ENCODE results near the gene HOXA3. TPM values are rescaled to one million over a fixed set of nuclear protein-coding genes. Genes with fewer than 3 reads are reported as not detected.

The HOXA3 gene
- total RNA-seq, 1 experiment from 2014 or later, result 30.2 TPM

DNA sequence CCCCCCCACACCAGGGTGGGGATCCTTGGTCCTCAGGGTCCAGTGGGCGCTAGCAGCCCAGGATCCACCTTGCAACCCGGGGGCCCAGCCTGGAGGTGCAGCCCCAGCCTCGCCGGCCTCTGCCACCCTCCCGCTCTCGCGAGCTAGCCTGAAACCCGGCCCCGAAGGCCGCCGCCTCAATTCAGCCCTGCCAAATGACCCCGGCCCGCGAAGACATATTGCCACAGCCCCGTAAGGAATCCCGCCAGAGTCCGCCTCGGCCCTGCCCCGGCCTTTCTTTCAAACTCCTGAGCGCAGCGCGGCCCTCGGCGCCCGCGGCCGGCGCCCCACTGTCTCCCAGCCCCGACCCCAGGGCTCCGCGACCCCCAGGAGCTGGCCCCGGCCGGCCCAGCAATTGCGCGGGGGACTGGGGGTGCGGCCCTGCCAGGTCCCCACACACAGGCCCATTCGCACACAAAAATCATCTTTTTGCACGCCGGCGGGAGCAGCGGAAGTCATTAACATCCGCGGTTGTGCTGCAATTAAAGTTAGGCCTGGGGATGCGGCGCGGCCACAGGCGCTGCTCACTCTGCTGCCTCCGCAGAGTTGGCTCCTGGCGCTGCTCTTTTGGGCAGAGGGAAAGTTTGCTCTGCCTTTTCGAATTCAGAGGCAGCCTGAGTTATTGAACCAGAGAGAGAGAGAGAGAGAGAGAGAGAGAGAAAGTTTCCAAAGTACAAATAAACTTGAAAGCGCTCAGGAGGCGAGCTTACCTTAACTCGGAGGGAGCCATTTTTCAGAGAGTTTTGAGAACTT is 12.9 kb downstream of the HOXA3 start:
- POLR2A ChIA-PET, result interaction anchor here (0.6 kb wide), 1 partner anchor 284 kb away, joined by 5 read pairs; no protein-coding TSS in a partner anchor
- DNase-seq (ENCODE audit: low read depth, low spot score), result no peak

DNA sequence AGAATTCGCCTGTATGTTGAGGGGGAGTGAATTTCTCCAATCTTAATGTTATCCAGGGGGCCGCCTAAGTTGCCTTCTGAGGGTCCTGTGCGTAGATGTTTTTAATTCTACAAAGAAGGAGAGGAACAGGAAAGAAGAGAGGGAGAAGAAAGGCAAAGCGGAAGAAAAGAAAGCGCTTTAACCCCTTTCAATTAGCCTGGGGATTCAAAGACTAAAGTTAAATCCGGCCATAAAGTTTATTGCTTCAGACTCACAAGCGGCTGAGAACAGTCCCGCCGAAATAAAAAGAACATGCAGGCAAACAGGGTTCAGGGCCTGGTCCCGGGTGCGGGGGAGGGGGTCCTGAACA is 13.4 kb downstream of the HOXA3 start:
- H3K27ac ChIP-seq (ENCODE audit: low read length), result peak overlapping the region; percentile 5; the same call in 1 of the 2 replicates

More for the DNA sequence above, 12.9 kb downstream of the HOXA3 start:
- Histone ChIP-seq H3K4me3 (ENCODE audit: low read depth in 2 of 2, low read length in 2 of 2) (no peak overlapping the region), H3K9me3 (ENCODE audit: control insufficient read depth, insufficient read depth, low read depth, low read length) (no peaks in the 10 kb centered on the region), H3K27ac (ENCODE audit: low read length) (no peak overlapping the region), H3K27me3 (ENCODE audit: control insufficient read depth, insufficient read depth, low read length) (no peaks in the 10 kb centered on the region), H3K36me3 (ENCODE audit: control insufficient read depth, insufficient read depth, low read length) (no peaks in the 10 kb centered on the region), H3K4me1 (ENCODE audit: control insufficient read depth, insufficient read depth, low read length) (peaks cover 50% of the 10 kb centered on the region)
- TF ChIP-seq POLR2AphosphoS5 (IDR thresholded peaks at IDR 0.05; ENCODE audit: low read depth, low read length) (no peak), SIN3A (IDR thresholded peaks at IDR 0.05; ENCODE audit: borderline replicate concordance, insufficient read depth, low read depth, low read length) (no peak), TCF7L2 (IDR thresholded peaks at IDR 0.05; ENCODE audit: low read depth, low read length) (no peak)
- TF ChIP-seq, protein P1, sequence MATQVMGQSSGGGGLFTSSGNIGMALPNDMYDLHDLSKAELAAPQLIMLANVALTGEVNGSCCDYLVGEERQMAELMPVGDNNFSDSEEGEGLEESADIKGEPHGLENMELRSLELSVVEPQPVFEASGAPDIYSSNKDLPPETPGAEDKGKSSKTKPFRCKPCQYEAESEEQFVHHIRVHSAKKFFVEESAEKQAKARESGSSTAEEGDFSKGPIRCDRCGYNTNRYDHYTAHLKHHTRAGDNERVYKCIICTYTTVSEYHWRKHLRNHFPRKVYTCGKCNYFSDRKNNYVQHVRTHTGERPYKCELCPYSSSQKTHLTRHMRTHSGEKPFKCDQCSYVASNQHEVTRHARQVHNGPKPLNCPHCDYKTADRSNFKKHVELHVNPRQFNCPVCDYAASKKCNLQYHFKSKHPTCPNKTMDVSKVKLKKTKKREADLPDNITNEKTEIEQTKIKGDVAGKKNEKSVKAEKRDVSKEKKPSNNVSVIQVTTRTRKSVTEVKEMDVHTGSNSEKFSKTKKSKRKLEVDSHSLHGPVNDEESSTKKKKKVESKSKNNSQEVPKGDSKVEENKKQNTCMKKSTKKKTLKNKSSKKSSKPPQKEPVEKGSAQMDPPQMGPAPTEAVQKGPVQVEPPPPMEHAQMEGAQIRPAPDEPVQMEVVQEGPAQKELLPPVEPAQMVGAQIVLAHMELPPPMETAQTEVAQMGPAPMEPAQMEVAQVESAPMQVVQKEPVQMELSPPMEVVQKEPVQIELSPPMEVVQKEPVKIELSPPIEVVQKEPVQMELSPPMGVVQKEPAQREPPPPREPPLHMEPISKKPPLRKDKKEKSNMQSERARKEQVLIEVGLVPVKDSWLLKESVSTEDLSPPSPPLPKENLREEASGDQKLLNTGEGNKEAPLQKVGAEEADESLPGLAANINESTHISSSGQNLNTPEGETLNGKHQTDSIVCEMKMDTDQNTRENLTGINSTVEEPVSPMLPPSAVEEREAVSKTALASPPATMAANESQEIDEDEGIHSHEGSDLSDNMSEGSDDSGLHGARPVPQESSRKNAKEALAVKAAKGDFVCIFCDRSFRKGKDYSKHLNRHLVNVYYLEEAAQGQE (IDR thresholded peaks at IDR 0.05; ENCODE audit: insufficient read depth in 1 of 2, low read depth in 2 of 2, low read length in 1 of 2), result no peak
- TF ChIP-seq, protein P2, sequence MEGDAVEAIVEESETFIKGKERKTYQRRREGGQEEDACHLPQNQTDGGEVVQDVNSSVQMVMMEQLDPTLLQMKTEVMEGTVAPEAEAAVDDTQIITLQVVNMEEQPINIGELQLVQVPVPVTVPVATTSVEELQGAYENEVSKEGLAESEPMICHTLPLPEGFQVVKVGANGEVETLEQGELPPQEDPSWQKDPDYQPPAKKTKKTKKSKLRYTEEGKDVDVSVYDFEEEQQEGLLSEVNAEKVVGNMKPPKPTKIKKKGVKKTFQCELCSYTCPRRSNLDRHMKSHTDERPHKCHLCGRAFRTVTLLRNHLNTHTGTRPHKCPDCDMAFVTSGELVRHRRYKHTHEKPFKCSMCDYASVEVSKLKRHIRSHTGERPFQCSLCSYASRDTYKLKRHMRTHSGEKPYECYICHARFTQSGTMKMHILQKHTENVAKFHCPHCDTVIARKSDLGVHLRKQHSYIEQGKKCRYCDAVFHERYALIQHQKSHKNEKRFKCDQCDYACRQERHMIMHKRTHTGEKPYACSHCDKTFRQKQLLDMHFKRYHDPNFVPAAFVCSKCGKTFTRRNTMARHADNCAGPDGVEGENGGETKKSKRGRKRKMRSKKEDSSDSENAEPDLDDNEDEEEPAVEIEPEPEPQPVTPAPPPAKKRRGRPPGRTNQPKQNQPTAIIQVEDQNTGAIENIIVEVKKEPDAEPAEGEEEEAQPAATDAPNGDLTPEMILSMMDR (IDR thresholded peaks at IDR 0.05), result no peak
- BruUV-seq (replicated peaks), result no TSS peak
- no peak for ATAC-seq
- in situ Hi-C loops (cut with HindIII; ENCODE audit: low pct_unique_long_range_greater_than_20kb, low sequenced_read_pairs), result loop anchor here (5.0 kb wide), 1 partner anchor 282 kb away; no protein-coding TSS in a partner anchor
- CTCF ChIA-PET, result interaction anchor here (0.7 kb wide), 1 partner anchor 53 kb away, joined by 3 read pairs; no protein-coding TSS in a partner anchor
- intact Hi-C loops (cut with micrococcal nuclease; ENCODE audit: unreplicated experiment), result no loop called here

More for the DNA sequence above, 13.4 kb downstream of the HOXA3 start:
- in situ Hi-C loops (cut with HindIII; ENCODE audit: low pct_unique_long_range_greater_than_20kb, low sequenced_read_pairs) (no loop called here), intact Hi-C loops (cut with micrococcal nuclease; ENCODE audit: unreplicated experiment) (no loop called here)
- no peaks in the 10 kb centered on the region for H3K27me3 ChIP-seq (ENCODE audit: control insufficient read depth, insufficient read depth, low read length)
- H3K4me1 ChIP-seq (ENCODE audit: control insufficient read depth, insufficient read depth, low read length), result peaks cover 52% of the 10 kb centered on the region
- CTCF ChIA-PET, result no interaction called here
- H3K36me3 ChIP-seq (ENCODE audit: control insufficient read depth, insufficient read depth, low read length), result no peaks in the 10 kb centered on the region
- ATAC-seq (no peak), DNase-seq (ENCODE audit: low read depth, low spot score) (no peak)
- no peak overlapping the region for H3K4me3 ChIP-seq (ENCODE audit: low read depth in 2 of 2, low read length in 2 of 2)
- no peak for TF ChIP-seq POLR2AphosphoS5 (IDR thresholded peaks at IDR 0.05; ENCODE audit: low read depth, low read length)
- TF ChIP-seq SIN3A (IDR thresholded peaks at IDR 0.05; ENCODE audit: borderline replicate concordance, insufficient read depth, low read depth, low read length), result no peak
- TF ChIP-seq, protein P2 (IDR thresholded peaks at IDR 0.05), result no peak
- TF ChIP-seq, protein P1 (IDR thresholded peaks at IDR 0.05; ENCODE audit: insufficient read depth in 1 of 2, low read depth in 2 of 2, low read length in 1 of 2), result no peak
- TF ChIP-seq TCF7L2 (IDR thresholded peaks at IDR 0.05; ENCODE audit: low read depth, low read length), result no peak
- POLR2A ChIA-PET, result no interaction called here
- H3K9me3 ChIP-seq (ENCODE audit: control insufficient read depth, insufficient read depth, low read depth, low read length), result no peaks in the 10 kb centered on the region
- BruUV-seq (replicated peaks), result no TSS peak
